H1 (cell line): ENCODE data around the gene EGLN2. TPM values are rescaled to one million over a fixed set of nuclear protein-coding genes. Genes with fewer than 3 reads are reported as not detected.

Source experiments
- CTCF ChIA-PET: fragments of 300-600 bp; sonication (Branson Sonifier 250); formaldehyde crosslinking; loops from one replicate; lab custom pipeline; 2021; ENCODE audit not compliant: partially characterized antibody; lab: Charles Lee
- POLR2A ChIA-PET: fragments of 300-600 bp; sonication (Branson Sonifier 250); formaldehyde crosslinking; loops from one replicate; lab custom pipeline; 2021; ENCODE audit warnings: inconsistent platforms; ENCODE audit not compliant: partially characterized antibody; lab: Charles Lee
- DNase-seq, 2 experiments: peaks; one replicate each; pipeline versions ENCODE4 v3.0.0 to v3.0.0-alpha.2; 2010 to 2022; ENCODE audit warnings: low spot score in 2 of 2, low read depth in 1 of 2, mixed read lengths in 1 of 2
- FAIRE-seq: peaks from 2 replicates; lab custom pipeline; 2011; peaks lifted over from hg19 to GRCh38; lab: Jason Lieb, UNC
- H2AFZ ChIP-seq: 2 replicates; pipeline ENCODE4 v1.8.1; 2012; ENCODE audit warnings: low read length, inconsistent platforms
- H2AK5ac ChIP-seq: 2 replicates; pipeline ENCODE4 v1.6.1; 2013; ENCODE audit warnings: low read depth, low read length
- H2BK120ac ChIP-seq: replicated peaks from 2 replicates; pipeline ENCODE3; 2013; ENCODE audit warnings: low read depth, low read length, inconsistent platforms
- H2BK12ac ChIP-seq: 2 replicates; pipeline ENCODE4 v1.6.1; 2013; ENCODE audit warnings: low read depth, low read length
- H2BK15ac ChIP-seq: 2 replicates; pipeline ENCODE4 v1.6.1; 2013; ENCODE audit warnings: low read length
- H2BK20ac ChIP-seq: 2 replicates; pipeline ENCODE4 v1.6.1; 2013; ENCODE audit warnings: low read length
- H2BK5ac ChIP-seq: 2 replicates; pipeline ENCODE4 v1.6.1; 2013; ENCODE audit warnings: low read depth, low read length
- H3K14ac ChIP-seq: 2 replicates; pipeline ENCODE4 v1.6.1; 2013; ENCODE audit warnings: inconsistent platforms; ENCODE audit not compliant: insufficient read length
- H3K18ac ChIP-seq: 2 replicates; pipeline ENCODE4 v1.6.1; 2013; ENCODE audit warnings: low read length; ENCODE audit errors: extremely low read depth
- H3K23ac ChIP-seq: 2 replicates; pipeline ENCODE4 v1.6.1; 2013; ENCODE audit warnings: inconsistent platforms; ENCODE audit not compliant: insufficient read length
- H3K23me2 ChIP-seq: 2 replicates; pipeline ENCODE4 v1.6.1; 2013; ENCODE audit warnings: low read depth, low read length
- H3K27ac ChIP-seq: 2 replicates; pipeline ENCODE4 v1.6.1; 2011; ENCODE audit warnings: low read depth, low read length, inconsistent platforms
- H3K27me3 ChIP-seq, 4 experiments: replicated peaks in 1 of 4; 1 replicate in 1 of 4; 2 replicates in 3 of 4; pipeline versions ENCODE4 v1.6.1 to v1.8.1; 2011 to 2013; ENCODE audit warnings: low read length in 3 of 4, mild to moderate bottlenecking in 3 of 4, inconsistent platforms in 2 of 4, mixed read lengths in 2 of 4, moderate library complexity in 1 of 4; ENCODE audit not compliant: control insufficient read depth in 3 of 4, insufficient read depth in 3 of 4; ENCODE audit errors: extremely low read depth in 1 of 4
- H3K36me3 ChIP-seq, 4 experiments: 2 replicates each; pipeline versions ENCODE4 v1.6.1 to v1.8.1; 2011 to 2013; ENCODE audit warnings: mild to moderate bottlenecking in 4 of 4, low read length in 3 of 4, moderate library complexity in 2 of 4, control low read depth in 1 of 4, inconsistent platforms in 1 of 4; ENCODE audit not compliant: insufficient read depth in 4 of 4, control insufficient read depth in 2 of 4
- H3K4ac ChIP-seq: replicated peaks from 2 replicates; pipeline ENCODE3; 2013; ENCODE audit warnings: low read length, low read depth, mixed read lengths, inconsistent platforms; ENCODE audit not compliant: insufficient read length
- H3K4me1 ChIP-seq, 4 experiments: replicated peaks in 1 of 4; 1 replicate in 1 of 4; 2 replicates in 3 of 4; pipeline versions ENCODE4 v1.6.1 to v1.8.1; 2011 to 2013; ENCODE audit warnings: low read length in 3 of 4, inconsistent platforms in 2 of 4, mixed read lengths in 1 of 4; ENCODE audit not compliant: insufficient read depth in 4 of 4, control insufficient read depth in 3 of 4
- H3K4me2 ChIP-seq, 2 experiments: 2 replicates each; pipeline versions ENCODE4 v1.6.1 to v1.8.1; 2011 to 2013; ENCODE audit warnings: low read depth in 2 of 2, low read length in 2 of 2, control low read depth in 1 of 2, inconsistent platforms in 1 of 2, mild to moderate bottlenecking in 1 of 2; ENCODE audit not compliant: insufficient read depth in 1 of 2
- H3K4me3 ChIP-seq, 4 experiments: fragments of 200-600, 300-600 bp in 1 of 4; sonication (generic), shearing (Covaris generic), sonication (Bioruptor Twin) in 1 of 4; 2 replicates each; pipeline versions ENCODE4 v1.5.1 to v1.8.1; 2011 to 2016; ENCODE audit warnings: low read length in 4 of 4, low read depth in 3 of 4, control low read depth in 2 of 4, inconsistent platforms in 2 of 4, mild to moderate bottlenecking in 2 of 4, mixed read lengths in 1 of 4, moderate library complexity in 1 of 4; ENCODE audit not compliant: insufficient read depth in 2 of 4; ENCODE audit errors: extremely low read depth in 1 of 4
- H3K56ac ChIP-seq: replicated peaks from 2 replicates; pipeline ENCODE3; 2013; ENCODE audit warnings: low read depth, mild to moderate bottlenecking, mixed read lengths, low read length, inconsistent platforms; ENCODE audit not compliant: insufficient read length
- H3K79me1 ChIP-seq: 2 replicates; pipeline ENCODE4 v1.6.1; 2013; ENCODE audit warnings: low read depth, low read length, control low read depth
- H3K79me2 ChIP-seq, 2 experiments: 2 replicates each; pipeline versions ENCODE4 v1.6.1 to v1.8.1; 2012 to 2013; ENCODE audit warnings: low read length in 2 of 2, mild to moderate bottlenecking in 2 of 2, inconsistent platforms in 1 of 2; ENCODE audit not compliant: insufficient read depth in 2 of 2, control insufficient read depth in 1 of 2
- H3K9ac ChIP-seq, 4 experiments: replicated peaks in 1 of 4; 1 replicate in 1 of 4; 2 replicates in 3 of 4; pipeline versions ENCODE4 v1.6.1 to v1.8.1; 2011 to 2013; ENCODE audit warnings: low read depth in 3 of 4, low read length in 3 of 4, control low read depth in 2 of 4, mild to moderate bottlenecking in 2 of 4, moderate library complexity in 2 of 4, inconsistent platforms in 1 of 4; ENCODE audit errors: extremely low read depth in 1 of 4
- H3K9me3 ChIP-seq, 2 experiments: 2 replicates each; pipeline versions ENCODE4 v1.6.1 to v1.8.1; 2012 to 2013; ENCODE audit warnings: mild to moderate bottlenecking in 2 of 2, moderate library complexity in 2 of 2, control low read depth in 1 of 2, inconsistent platforms in 1 of 2, low read depth in 1 of 2, low read length in 1 of 2, mixed read lengths in 1 of 2; ENCODE audit not compliant: insufficient read depth in 2 of 2
- H4K20me1 ChIP-seq, 2 experiments: replicated peaks in 1 of 2; 2 replicates each; pipeline versions ENCODE3 to v1.8.1; 2011 to 2013; ENCODE audit warnings: inconsistent platforms in 2 of 2, low read length in 2 of 2, mild to moderate bottlenecking in 1 of 2; ENCODE audit not compliant: insufficient read depth in 2 of 2, control insufficient read depth in 1 of 2
- H4K5ac ChIP-seq: 2 replicates; pipeline ENCODE4 v1.6.1; 2013; ENCODE audit warnings: low read length, low read depth, mixed read lengths, inconsistent platforms; ENCODE audit not compliant: insufficient read length
- H4K8ac ChIP-seq: 2 replicates; pipeline ENCODE4 v1.8.0; 2013; ENCODE audit warnings: mild to moderate bottlenecking, moderate library complexity, low read length, inconsistent platforms; ENCODE audit not compliant: insufficient read depth; ENCODE audit errors: extremely low read depth
- H4K91ac ChIP-seq: replicated peaks from 2 replicates; pipeline ENCODE3; 2013; ENCODE audit warnings: low read length, mixed read lengths, inconsistent platforms; ENCODE audit not compliant: insufficient read length
- CBX8 ChIP-seq: fragments of 300-800, 300-1000 bp; sonication (generic); IDR thresholded peaks from 2 replicates; pipeline ENCODE4 v1.7.1; 2016; ENCODE audit warnings: low read depth, low read length, borderline replicate concordance
- HDAC2 ChIP-seq, 2 experiments: fragments of 300-600 bp in 1 of 2; sonication (generic) in 1 of 2; IDR thresholded peaks; 2 replicates each; pipeline ENCODE4 v1.6.1; 2011 to 2012; ENCODE audit warnings: low read depth in 2 of 2, low read length in 2 of 2, mild to moderate bottlenecking in 2 of 2, moderate library complexity in 2 of 2, borderline replicate concordance in 1 of 2, inconsistent platforms in 1 of 2
- HDAC6 ChIP-seq: IDR thresholded peaks from one replicate; pipeline ENCODE4 v1.7.1; 2012; ENCODE audit warnings: low read depth, mild to moderate bottlenecking, inconsistent platforms, low read length, moderate library complexity
- POLR2A ChIP-seq, 2 experiments: IDR thresholded peaks; 1 replicate in 1 of 2; 2 replicates in 1 of 2; pipeline ENCODE4 v1.6.1; 2011; ENCODE audit warnings: low read depth in 2 of 2, low read length in 2 of 2, mild to moderate bottlenecking in 2 of 2; ENCODE audit errors: control extremely low read depth in 1 of 2
- POLR2AphosphoS5 ChIP-seq: IDR thresholded peaks from 2 replicates; pipeline ENCODE4 v1.6.1; 2011; ENCODE audit warnings: low read depth, low read length
- WGBS, 2 experiments: shearing (Covaris generic) in 1 of 2; methylation state at CpG; one replicate each; pipeline versions ENCODE4 v1.1.6 to v1.1.7; 2013 to 2015; ENCODE audit warnings: low lambda C conversion rate in 2 of 2, mixed read lengths in 2 of 2, inconsistent platforms in 1 of 2, low coverage in 1 of 2, missing lambda C conversion rate in 1 of 2; ENCODE audit not compliant: insufficient replicate concordance in 2 of 2, insufficient coverage in 1 of 2, insufficient read length in 1 of 2; ENCODE audit errors: extremely low coverage in 1 of 2, missing lambda C conversion rate in 1 of 2; 5-methylcytosine and 5-hydroxymethylcytosine counted together
- polyA plus RNA-seq, 7 experiments: library from polyadenylated mRNA; depleted of rRNA in 3 of 7; stranded (reverse) in 5 of 7; unstranded in 2 of 7; fragments of >200 nt in 5 of 7; fragments of 200-250 nt in 2 of 7; gene quantifications; 1 replicate in 5 of 7; 2 replicates in 1 of 7; 4 replicates in 1 of 7; pipeline versions ENCODE4 v1.2.1 to v1.2.3, GENCODE V29; 2011 to 2013; ENCODE audit warnings: missing spikeins in 2 of 7, mixed read lengths in 2 of 7
- total RNA-seq: library from RNA; stranded (reverse); fragmentation: NEBNext Ultra II Directional; extraction: Animal tissue kit (Norgen Biotek cat#: 25700); gene quantifications from 2 replicates; pipeline ENCODE4 v1.2.1, GENCODE V29; 2021

The EGLN2 gene
- total and polyA plus RNA-seq, 2 of the 8 experiments (the other 6 are each of a cell fraction or from before 2014, with no cell fraction given): 86.9 to 103 TPM

GRCh38 chr19:40799558-40800338 is 757 bp downstream of the EGLN2 start:
- Histone ChIP-seq H3K18ac (peak overlapping the region; percentile 68), H2BK5ac (peak overlapping the region; percentile 82; the same call in 1 of the 2 replicates), H2BK120ac (no peak overlapping the region), H3K9ac (peak overlapping the region; percentile 79 to 91 (median 88)), H4K8ac (peak overlapping the region; percentile 92; the same call in 1 of the 2 replicates), H2AK5ac (peak overlapping the region; percentile 83; the same call in 1 of the 2 replicates), H2BK15ac (no peak overlapping the region), H3K27me3 (no peaks in the 10 kb centered on the region), H3K36me3 (peaks cover 3 to 32% (median 6%) of the 10 kb centered on the region in 4 experiments; a peak in 6 of 8 replicates), H2AFZ (no peak overlapping the region), H4K5ac (peak overlapping the region; percentile 3), H3K14ac (no peak overlapping the region), H4K91ac (no peak overlapping the region), H3K23ac (no peak overlapping the region), H3K9me3 (no peaks in the 10 kb centered on the region), H3K27ac (peak overlapping the region; percentile 92), H3K79me1 (peaks cover 27% of the 10 kb centered on the region), H3K4me3 (peak overlapping the region; percentile 90 to 99 (median 92)), H4K20me1 (peaks cover 28 to 38% of the 10 kb centered on the region in 2 experiments), H2BK12ac (0 out of 2 replicates have a peak overlapping the region, but pooled peaks have one; percentile 39), H3K4ac (no peak overlapping the region), H3K79me2 (peaks cover 14 to 54% of the 10 kb centered on the region in 2 experiments), H3K23me2 (peaks cover 6% of the 10 kb centered on the region), H3K4me1 (peaks cover 0 to 45% (median 24%) of the 10 kb centered on the region in 4 experiments; a peak in 6 of 7 replicates), H3K56ac (no peak overlapping the region), H2BK20ac (no peak overlapping the region), H3K4me2 (peak overlapping the region; percentile 67 to 91)
- peak in 1 of 2 experiments; percentile 73 for DNase-seq
- 6% methylated on average over 34 of the region's 40 CpGs; no CpG with 5 or more reads in 1 of the 2 experiments for WGBS, 2 experiments
- ChIA-PET CTCF (interaction anchor here (0.7 to 1.7 kb wide), 3 partner anchors 10 to 136 kb away, joined by 3 to 4 read pairs (median 3); no protein-coding TSS in a partner anchor), POLR2A (interaction anchor here (0.8 to 15.7 kb wide), 15 partner anchors 8 to 192 kb away, joined by 3 to 241 read pairs (median 9); partner anchors contain the start of genes ACTMAP, COQ8B, ITPKC and MIA)
- TF ChIP-seq CBX8 (no peak), HDAC6 (no peak), POLR2A (IDR thresholded peaks at IDR 0.05; ENCODE audit: control extremely low read depth in 1 of 2, low read depth in 2 of 2, low read length in 2 of 2) (peak in 1 of 2 experiments; percentile 77; a peak in 2 of 3 replicates), POLR2AphosphoS5 (peak; percentile 40; the same call in 1 of the 2 replicates), HDAC2 (IDR thresholded peaks at IDR 0.05; ENCODE audit: borderline replicate concordance in 1 of 2, low read depth in 2 of 2, low read length in 2 of 2) (no peak)
- no peak for FAIRE-seq
